HEK293 (cell line): ENCODE measurements around the gene NIPBL.

ENCODE experiments used
- GLI4 ChIP-seq: fragments of 450-650 bp; formaldehyde crosslinking; IDR thresholded peaks from 2 replicates; pipeline ENCODE4 v1.5.1; 2016; ENCODE audit warnings: missing biosample characterization, missing genetic modification characterization
- KLF17 ChIP-seq: fragments of 450-650 bp; formaldehyde crosslinking; IDR thresholded peaks from 2 replicates; pipeline ENCODE4 v1.5.1; 2016; ENCODE audit warnings: missing biosample characterization, missing genetic modification characterization
- PRDM10 ChIP-seq: fragments of 450-650 bp; formaldehyde crosslinking; IDR thresholded peaks from 2 replicates; pipeline ENCODE4 v1.5.1; 2016; ENCODE audit warnings: missing biosample characterization, missing genetic modification characterization
- PRDM2 ChIP-seq: fragments of 450-650 bp; formaldehyde crosslinking; IDR thresholded peaks from 2 replicates; pipeline ENCODE4 v1.5.1; 2016; ENCODE audit warnings: missing biosample characterization, missing genetic modification characterization, borderline replicate concordance
- RBAK ChIP-seq: fragments of 450-650 bp; formaldehyde crosslinking; IDR thresholded peaks from 2 replicates; pipeline ENCODE4 v1.5.1; 2016; ENCODE audit warnings: missing biosample characterization, missing genetic modification characterization
- SP2 ChIP-seq: fragments of 450-650 bp; formaldehyde crosslinking; IDR thresholded peaks from 2 replicates; pipeline ENCODE4 v1.5.1; 2016; ENCODE audit warnings: missing biosample characterization, missing genetic modification characterization
- ZBTB11 ChIP-seq: fragments of 450-650 bp; formaldehyde crosslinking; conservative IDR thresholded peaks from 2 replicates; pipeline ENCODE4 v1.5.1; 2016; ENCODE audit warnings: low read depth, missing biosample characterization, missing genetic modification characterization
- ZBTB21 ChIP-seq: fragments of 450-650 bp; formaldehyde crosslinking; IDR thresholded peaks from 2 replicates; pipeline ENCODE4 v1.5.1; 2017; ENCODE audit warnings: missing biosample characterization, missing genetic modification characterization
- ZNF169 ChIP-seq: fragments of 450-650 bp; formaldehyde crosslinking; IDR thresholded peaks from 2 replicates; pipeline ENCODE4 v1.5.1; 2016; ENCODE audit warnings: missing biosample characterization, missing genetic modification characterization
- ZNF221 ChIP-seq: fragments of 450-650 bp; formaldehyde crosslinking; IDR thresholded peaks from 2 replicates; pipeline ENCODE4 v1.5.1; 2017; ENCODE audit warnings: missing biosample characterization, missing genetic modification characterization, borderline replicate concordance
- ZNF292 ChIP-seq: fragments of 450-650 bp; formaldehyde crosslinking; IDR thresholded peaks from 2 replicates; pipeline ENCODE4 v1.5.1; 2016; ENCODE audit warnings: low read depth, missing biosample characterization, missing genetic modification characterization, borderline replicate concordance
- ZNF404 ChIP-seq: fragments of 450-650 bp; formaldehyde crosslinking; IDR thresholded peaks from 2 replicates; pipeline ENCODE4 v1.5.1; 2017; ENCODE audit warnings: missing biosample characterization, missing genetic modification characterization
- ZNF510 ChIP-seq: fragments of 450-650 bp; formaldehyde crosslinking; IDR thresholded peaks from 2 replicates; pipeline ENCODE4 v1.5.1; 2018; ENCODE audit warnings: mild to moderate bottlenecking, missing genetic modification characterization, missing biosample characterization; ENCODE audit not compliant: insufficient replicate concordance
- ZNF544 ChIP-seq: fragments of 450-650 bp; formaldehyde crosslinking; IDR thresholded peaks from 2 replicates; pipeline ENCODE4 v1.5.0; 2017; ENCODE audit warnings: missing biosample characterization, missing genetic modification characterization
- ZNF600 ChIP-seq: fragments of 450-650 bp; formaldehyde crosslinking; IDR thresholded peaks from 2 replicates; pipeline ENCODE4 v1.5.1; 2016; ENCODE audit warnings: missing biosample characterization, missing genetic modification characterization
- ZNF610 ChIP-seq: fragments of 450-650 bp; formaldehyde crosslinking; IDR thresholded peaks from 2 replicates; pipeline ENCODE4 v1.5.1; 2016; ENCODE audit warnings: missing biosample characterization, missing genetic modification characterization, borderline replicate concordance
- ZNF623 ChIP-seq: fragments of 450-650 bp; formaldehyde crosslinking; IDR thresholded peaks from 2 replicates; pipeline ENCODE4 v1.5.1; 2016; ENCODE audit warnings: missing biosample characterization, missing genetic modification characterization
- ZNF660 ChIP-seq: fragments of 450-650 bp; IDR thresholded peaks from 2 replicates; pipeline ENCODE4 v1.5.1; 2018; ENCODE audit warnings: missing biosample characterization, mild to moderate bottlenecking, missing genetic modification characterization
- ZNF664 ChIP-seq: fragments of 450-650 bp; formaldehyde crosslinking; IDR thresholded peaks from 2 replicates; pipeline ENCODE4 v1.5.1; 2016; ENCODE audit warnings: missing biosample characterization, missing genetic modification characterization
- ZNF692 ChIP-seq: fragments of 450-650 bp; formaldehyde crosslinking; IDR thresholded peaks from 2 replicates; pipeline ENCODE4 v1.5.1; 2016; ENCODE audit warnings: missing biosample characterization, missing genetic modification characterization
- ZSCAN23 ChIP-seq: fragments of 450-650 bp; formaldehyde crosslinking; IDR thresholded peaks from 2 replicates; pipeline ENCODE4 v1.5.1; 2016; ENCODE audit warnings: missing biosample characterization, missing genetic modification characterization
- ZSCAN4 ChIP-seq: fragments of 450-650 bp; formaldehyde crosslinking; IDR thresholded peaks from 2 replicates; pipeline ENCODE4 v1.5.1; 2017; ENCODE audit warnings: missing biosample characterization, missing genetic modification characterization

The NIPBL gene

GRCh38 chr5:36876965-36877666 is 547 bp downstream of the NIPBL start (continued):
- peak; percentile 36; the same call in 1 of the 2 replicates for TF ChIP-seq KLF17
- TF ChIP-seq ZNF404 (tag by site-specific recombination), result no peak
- no peak for TF ChIP-seq ZBTB21 (tag by site-specific recombination)
- no peak for TF ChIP-seq ZNF221
- no peak; the same call in 1 of the 2 replicates for TF ChIP-seq ZSCAN4
- TF ChIP-seq ZBTB11 (tag by site-specific recombination), result peak; percentile 94
- no peak for TF ChIP-seq RBAK (tag by site-specific recombination)
- peak; percentile 95 for TF ChIP-seq PRDM10
- no peak for TF ChIP-seq ZNF610
- TF ChIP-seq ZNF660, result peak; percentile 96
- no peak for TF ChIP-seq ZNF169 (tag by site-specific recombination)
- TF ChIP-seq GLI4 (tag by site-specific recombination), result no peak
- TF ChIP-seq SP2, result peak; percentile 67
- peak; percentile 64; the same call in 1 of the 2 replicates for TF ChIP-seq ZNF692 (tag by site-specific recombination)
- no peak for TF ChIP-seq ZSCAN23
- no peak for TF ChIP-seq ZNF292
- TF ChIP-seq ZNF544 (tag by site-specific recombination), result no peak
- TF ChIP-seq ZNF600, result no peak; the same call in 1 of the 2 replicates
- TF ChIP-seq ZNF664, result no peak
- TF ChIP-seq ZNF623 (tag by site-specific recombination), result peak; percentile 74
- no peak for TF ChIP-seq PRDM2 (tag by site-specific recombination)
- TF ChIP-seq ZNF510, result no peak
